Medulla oblongata (tissue), 1 donor: ENCODE data around the gene C3orf20.
"Not testable (repeated sequence)": the region's sequence is repeated elsewhere in the genome, so short reads cannot be mapped to it uniquely, and the experiment has no call there.

Experiments
- DNase-seq: peaks from one replicate; pipeline ENCODE4 v3.0.0-alpha.2; 2015; ENCODE audit errors: extremely low spot score

Gene C3orf20

GRCh38 chr3:14700891-14701290 lies 25.9 kb downstream of the C3orf20 start:
- no peak for DNase-seq

GRCh38 chr3:14701676-14702075 lies 26.7 kb downstream of the C3orf20 start:
- no peak for DNase-seq

- no peak for DNase-seq
Measured at GRCh38 chr3:14703128-14703750, 28.3 kb downstream of the C3orf20 start.

GRCh38 chr3:14703791-14704190 lies 28.9 kb downstream of the C3orf20 start:
- DNase-seq, result no peak

GRCh38 chr3:14706096-14706495 lies 31.2 kb downstream of the C3orf20 start:
- DNase-seq, result no peak

GRCh38 chr3:14716591-14716990 lies 41.6 kb downstream of the C3orf20 start:
- no peak for DNase-seq

- DNase-seq, result no peak
Measured at GRCh38 chr3:14717307-14717706, 42.4 kb downstream of the C3orf20 start.

- DNase-seq, result no peak
Measured at GRCh38 chr3:14718539-14718938, 43.6 kb downstream of the C3orf20 start.

- DNase-seq, result no peak
Measured at GRCh38 chr3:14719006-14719405, 44.1 kb downstream of the C3orf20 start.

GRCh38 chr3:14721126-14721864 lies 46.4 kb downstream of the C3orf20 start:
- DNase-seq, result no peak

- no peak for DNase-seq
Measured at GRCh38 chr3:14725013-14725412, 50.1 kb downstream of the C3orf20 start.

GRCh38 chr3:14725564-14726440 lies 50.9 kb downstream of the C3orf20 start:
- no peak for DNase-seq

GRCh38 chr3:14726441-14726780 lies 51.5 kb downstream of the C3orf20 start:
- no peak for DNase-seq

- no peak for DNase-seq
Measured at GRCh38 chr3:14728113-14728512, 53.2 kb downstream of the C3orf20 start.

- no peak for DNase-seq
Measured at GRCh38 chr3:14730703-14731382, 55.9 kb downstream of the C3orf20 start.

- DNase-seq, result no peak
Measured at GRCh38 chr3:14740983-14741382, 66.0 kb downstream of the C3orf20 start.

- DNase-seq, result no peak
Measured at GRCh38 chr3:14741510-14741909, 66.6 kb downstream of the C3orf20 start.

GRCh38 chr3:14744556-14744955 lies 69.6 kb downstream of the C3orf20 start:
- no peak for DNase-seq

- no peak for DNase-seq
Measured at GRCh38 chr3:14750650-14751049, 75.7 kb downstream of the C3orf20 start.

- DNase-seq, result not testable (repeated sequence)
Measured at GRCh38 chr3:14752979-14753378, 78.0 kb downstream of the C3orf20 start.

GRCh38 chr3:14757153-14757700 lies 82.3 kb downstream of the C3orf20 start:
- no peak for DNase-seq

- DNase-seq, result no peak
Measured at GRCh38 chr3:14758297-14758696, 83.4 kb downstream of the C3orf20 start.
